Epithelial cell of proximal tubule (primary cell): ENCODE measurements around the gene RGS14. TPM values are rescaled to one million over a fixed set of nuclear protein-coding genes. Genes with fewer than 3 reads are reported as not detected.
A peak's percentile ranks its signal among the peaks of the same experiment; 100 is the strongest.

ENCODE experiments used
- DNase-seq: peaks from one replicate; pipeline ENCODE4 v3.0.0-alpha.2; 2011; ENCODE audit warnings: low read depth
- H3K4me3 ChIP-seq: 2 replicates; pipeline ENCODE4 v1.5.1; 2011; ENCODE audit warnings: low read depth, mild to moderate bottlenecking, low read length
- total RNA-seq: library from RNA; depleted of rRNA; stranded (reverse); fragments of >200 nt; gene quantifications from 2 replicates; pipeline ENCODE4 v1.2.3, GENCODE V29; 2015
- TF ChIP-seq, protein P1 (sequence below): conservative IDR thresholded peaks from 2 replicates; pipeline ENCODE4 v1.5.1; 2012; ENCODE audit warnings: low read depth, mild to moderate bottlenecking, low read length

The RGS14 gene
- total RNA-seq, 1 donor from 2014 or later = 19.6 TPM

DNA sequence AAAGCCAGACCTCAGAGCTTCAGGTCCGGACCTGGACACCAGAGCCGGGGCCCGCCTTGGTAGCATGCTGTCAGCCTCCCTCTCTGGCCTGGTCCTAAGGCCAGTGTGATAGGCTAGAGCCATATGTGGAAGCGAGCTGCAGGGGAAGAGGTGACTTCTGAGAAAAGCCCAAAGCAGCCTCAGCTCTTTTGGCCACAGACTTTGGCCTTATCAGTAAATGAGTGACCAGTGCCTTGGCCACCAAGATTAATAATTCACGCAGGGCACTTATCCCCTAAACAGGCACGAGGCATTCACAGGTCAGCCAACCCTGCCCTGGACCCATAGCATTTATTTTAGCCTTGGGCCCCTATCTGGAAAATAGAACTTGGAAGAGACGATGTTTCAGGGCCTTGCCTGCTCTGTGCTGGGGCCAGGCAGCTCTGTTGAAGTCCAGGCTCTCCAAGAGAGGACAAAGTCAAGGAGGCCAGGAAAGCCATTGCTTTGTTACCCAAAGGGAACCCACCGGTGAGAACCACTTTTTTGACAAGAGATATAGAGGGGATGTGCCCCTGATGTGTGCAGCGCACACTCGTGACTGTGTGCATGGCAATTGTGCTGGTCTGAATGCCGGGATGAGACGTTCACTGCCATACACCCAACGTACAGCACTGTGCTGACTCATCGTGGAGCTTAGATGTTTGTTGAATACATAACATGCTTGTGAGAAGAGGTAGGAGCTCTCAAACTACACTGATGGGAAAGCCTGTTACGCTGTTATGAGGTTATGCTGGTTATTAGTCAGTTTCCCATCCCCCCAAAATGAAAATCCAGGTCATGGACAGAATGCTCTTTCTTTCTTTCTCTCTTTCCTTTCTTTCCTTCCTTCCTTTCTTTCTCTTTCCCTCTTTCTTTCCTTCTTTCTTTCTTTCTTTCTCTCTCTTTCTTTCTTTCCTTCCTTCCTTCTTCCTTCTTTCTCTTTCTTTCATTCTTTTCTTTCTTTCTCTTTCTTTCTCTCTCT is 21.5 kb downstream of the RGS14 start:
- TF ChIP-seq, protein P1, sequence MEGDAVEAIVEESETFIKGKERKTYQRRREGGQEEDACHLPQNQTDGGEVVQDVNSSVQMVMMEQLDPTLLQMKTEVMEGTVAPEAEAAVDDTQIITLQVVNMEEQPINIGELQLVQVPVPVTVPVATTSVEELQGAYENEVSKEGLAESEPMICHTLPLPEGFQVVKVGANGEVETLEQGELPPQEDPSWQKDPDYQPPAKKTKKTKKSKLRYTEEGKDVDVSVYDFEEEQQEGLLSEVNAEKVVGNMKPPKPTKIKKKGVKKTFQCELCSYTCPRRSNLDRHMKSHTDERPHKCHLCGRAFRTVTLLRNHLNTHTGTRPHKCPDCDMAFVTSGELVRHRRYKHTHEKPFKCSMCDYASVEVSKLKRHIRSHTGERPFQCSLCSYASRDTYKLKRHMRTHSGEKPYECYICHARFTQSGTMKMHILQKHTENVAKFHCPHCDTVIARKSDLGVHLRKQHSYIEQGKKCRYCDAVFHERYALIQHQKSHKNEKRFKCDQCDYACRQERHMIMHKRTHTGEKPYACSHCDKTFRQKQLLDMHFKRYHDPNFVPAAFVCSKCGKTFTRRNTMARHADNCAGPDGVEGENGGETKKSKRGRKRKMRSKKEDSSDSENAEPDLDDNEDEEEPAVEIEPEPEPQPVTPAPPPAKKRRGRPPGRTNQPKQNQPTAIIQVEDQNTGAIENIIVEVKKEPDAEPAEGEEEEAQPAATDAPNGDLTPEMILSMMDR = no peak
- DNase-seq = peak; percentile 85
- no peak overlapping the region for H3K4me3 ChIP-seq

DNA sequence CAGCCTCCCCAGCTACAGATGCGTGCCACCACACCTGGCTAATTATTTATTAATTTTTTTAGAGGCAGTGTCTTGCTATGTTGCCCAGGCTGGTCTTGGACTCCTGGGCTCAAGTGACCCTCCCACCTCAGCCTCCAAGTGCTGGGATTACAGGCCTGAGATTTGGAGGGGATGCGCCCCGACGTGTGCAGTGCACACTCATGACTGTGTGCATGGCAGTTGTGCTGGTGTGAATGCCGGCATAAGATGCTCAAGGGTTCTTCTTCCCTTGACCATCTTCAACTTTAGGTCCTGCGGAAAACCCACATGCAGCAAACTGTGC is 23.0 kb downstream of the RGS14 start:
- TF ChIP-seq, protein P1 = no peak
- DNase-seq = no peak

DNA sequence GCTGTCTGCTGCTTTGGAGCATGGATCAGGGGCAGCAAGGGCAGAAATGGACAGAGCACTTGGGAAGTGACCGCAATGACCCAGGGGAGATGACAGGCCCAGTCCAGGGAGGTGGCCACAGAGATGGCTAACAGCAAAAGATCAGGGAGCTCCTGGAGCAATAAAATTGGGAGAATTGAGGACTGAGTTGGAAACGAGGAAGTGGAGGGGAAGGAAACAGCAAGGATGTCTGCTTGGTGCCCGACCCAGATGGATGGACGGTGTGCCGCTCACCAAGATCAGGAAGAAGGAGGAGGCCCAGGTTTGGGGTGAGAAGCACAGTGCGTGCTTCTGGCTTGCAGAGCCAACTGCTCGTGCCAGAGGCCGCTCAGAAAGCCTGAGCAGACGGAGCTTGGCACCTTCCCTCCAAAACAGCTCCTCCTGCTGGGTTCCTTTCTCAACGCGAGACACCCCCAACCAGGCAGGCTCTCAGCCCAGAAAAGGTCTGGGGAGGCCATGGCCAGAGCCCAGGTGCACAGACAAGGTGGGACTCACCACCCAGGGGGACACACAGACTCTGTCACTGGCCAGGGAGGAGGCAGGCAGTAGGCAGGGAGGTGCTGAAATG is 24.8 kb downstream of the RGS14 start:
- TF ChIP-seq, protein P1 = peak; percentile 30
- H3K4me3 ChIP-seq = no peak overlapping the region
- DNase-seq = no peak

More for the DNA sequence above, 23.0 kb downstream of the RGS14 start:
- H3K4me3 ChIP-seq = no peak overlapping the region

GRCh38 chr5:177383181-177383580 is 25.5 kb downstream of the RGS14 start:
- TF ChIP-seq, protein P1 = no peak
- DNase-seq = no peak
- no peak overlapping the region for H3K4me3 ChIP-seq

DNA sequence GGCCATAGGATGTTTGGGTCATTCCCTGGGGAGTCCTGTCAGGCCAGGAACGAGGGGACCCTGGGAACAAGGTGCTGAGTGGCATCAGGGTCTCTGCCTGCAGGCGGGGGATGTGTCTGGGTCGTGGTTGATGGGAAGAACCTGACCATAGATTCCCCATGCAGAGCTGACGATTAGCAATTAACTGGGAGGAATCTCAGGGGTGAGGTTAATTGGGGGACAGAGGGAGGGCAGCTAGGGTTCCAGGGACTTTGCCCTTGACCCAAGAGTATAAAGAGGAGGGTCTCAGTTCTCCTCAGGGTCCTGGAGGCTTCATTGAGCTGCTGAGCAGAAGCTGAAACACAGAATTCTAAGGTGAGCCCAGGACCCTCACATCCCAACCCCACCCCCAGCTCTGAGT is 26.4 kb downstream of the RGS14 start, which contains the start of gene SLC34A1:
Gene SLC34A1, plus strand, starts transcription at position 301 of the 400 bp plus-strand sequence. CDS start 1,308 bp downstream, outside the sequence.
- no peak within 1 kb of the TSS for H3K4me3 ChIP-seq
- no peak for DNase-seq
- TF ChIP-seq, protein P1 = no peak

GRCh38 chr5:177385720-177386119 is 28.0 kb downstream of the RGS14 start:
- TF ChIP-seq, protein P1 = no peak
- no peak for DNase-seq
- no peak overlapping the region for H3K4me3 ChIP-seq
